ENCODE measurements around the gene AOPEP. TPM values are rescaled to one million over a fixed set of nuclear protein-coding genes. Genes with fewer than 3 reads are reported as not detected.

AOPEP gene
- total and polyA plus RNA-seq, 9 of the 15 experiments (the other 6 are each of a cell fraction or from before 2014, with no cell fraction given) = 4.5 to 19.3 (median 13.5) TPM

DNA sequence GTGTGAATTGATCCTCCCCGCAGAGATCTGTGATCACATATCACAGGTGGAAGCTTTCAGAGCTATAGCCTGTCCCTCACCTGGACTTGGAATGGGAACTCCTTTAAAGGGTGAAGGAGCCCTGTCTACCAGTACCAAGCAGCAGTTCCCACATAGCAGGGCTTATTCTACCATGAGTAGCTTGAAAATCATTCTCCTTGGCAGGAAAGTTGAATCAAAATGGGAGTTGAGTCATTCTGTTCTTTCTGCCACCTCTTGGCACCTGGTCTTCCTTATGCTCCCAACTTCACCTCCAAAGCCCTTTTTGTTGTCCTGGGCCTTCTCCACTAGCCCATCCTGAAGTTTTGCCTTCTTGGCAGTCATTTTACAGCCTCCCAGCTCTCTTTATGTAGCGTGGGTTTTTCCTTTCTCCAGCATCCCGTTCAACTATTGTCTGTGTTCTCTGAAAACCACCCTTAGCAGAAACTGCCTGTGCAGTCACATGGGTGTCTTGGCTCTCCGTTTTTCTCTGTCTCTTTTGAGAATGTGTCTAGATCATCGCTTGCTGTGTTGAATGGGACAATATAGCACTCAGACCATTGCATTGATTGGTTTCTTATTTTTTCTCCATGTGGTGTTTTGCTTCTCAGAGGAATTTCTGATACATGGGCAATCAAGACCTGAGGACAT is 222.2 kb downstream of the AOPEP start (continued):
- no peak for TF ChIP-seq CTCFL (IDR thresholded peaks at IDR 0.05; ENCODE audit: borderline replicate concordance, insufficient read depth, low read depth, low read length, poor library complexity, severe bottlenecking)
- TF ChIP-seq TEAD1 (CRISPR knock-in tag; IDR thresholded peaks at IDR 0.05) = no peak
- TF ChIP-seq NBN (IDR thresholded peaks at IDR 0.05; ENCODE audit: low read depth) = no peak
- no peak for TF ChIP-seq HSF4 (CRISPR knock-in tag; IDR thresholded peaks at IDR 0.05; ENCODE audit: borderline replicate concordance)

DNA sequence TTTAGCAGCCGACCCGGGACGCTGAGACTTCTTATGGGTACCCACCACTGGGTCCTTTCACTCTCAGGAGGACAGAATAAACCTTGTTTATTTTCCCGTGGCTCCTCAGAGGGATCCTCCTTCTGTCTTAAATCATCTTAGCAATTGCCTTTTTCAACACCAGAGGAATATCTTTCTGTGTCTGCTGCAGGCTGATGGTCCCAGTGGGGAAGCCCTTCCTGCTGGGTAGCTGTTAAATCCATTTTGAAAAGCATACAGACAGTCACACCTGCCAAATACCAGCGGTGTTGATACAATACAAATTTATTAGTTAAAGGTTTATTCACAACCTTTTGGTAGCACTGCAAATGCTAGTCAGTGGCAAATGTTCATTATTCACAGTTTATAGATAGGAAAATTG is 222.9 kb downstream of the AOPEP start:
- H3K4me2 ChIP-seq (ENCODE audit: insufficient read depth, low read length) = no peak overlapping the region
- no peaks in the 10 kb centered on the region; the same call in 1 of the 2 replicates for H4K20me1 ChIP-seq (replicated peaks; ENCODE audit: control insufficient read depth, insufficient read depth, low read length)
- ATAC-seq = no peak
- POLR2A ChIA-PET = no interaction called here
- no peaks in the 10 kb centered on the region for H3K79me2 ChIP-seq (ENCODE audit: control insufficient read depth, insufficient read depth, low read length)
- no peak overlapping the region for H3K27ac ChIP-seq (ENCODE audit: extremely low read depth, low read depth, low read length)
- CTCF ChIA-PET (ENCODE audit: low intra/inter-chr PET ratio) = no interaction called here
- no peak overlapping the region for H2AFZ ChIP-seq (ENCODE audit: low read depth, low read length)
- intact Hi-C loops (cut with micrococcal nuclease) (no loop called here), in situ Hi-C loops (cut with MboI) (no loop called here)
- no peak overlapping the region for H3K4me3 ChIP-seq
- H3K9ac ChIP-seq (ENCODE audit: insufficient read depth in 1 of 2, low read depth in 2 of 2, low read length in 2 of 2) = no peak overlapping the region
- 22% methylated on average over 5 of the region's 5 CpGs for WGBS (ENCODE audit: insufficient coverage, low coverage, missing lambda C conversion rate)
- no peaks in the 10 kb centered on the region for H3K9me3 ChIP-seq (replicated peaks; ENCODE audit: control insufficient read depth, insufficient read depth, low read depth, low read length)
- no TSS peak for BruUV-seq (replicated peaks)
- no peaks in the 10 kb centered on the region for H3K36me3 ChIP-seq (ENCODE audit: control insufficient read depth, insufficient read depth, low read length)
- no peaks in the 10 kb centered on the region for H3K9me1 ChIP-seq (ENCODE audit: control insufficient read depth, insufficient read depth, low read length)
- H3K27me3 ChIP-seq (ENCODE audit: control insufficient read depth in 2 of 2, insufficient read depth in 2 of 2, low read length in 2 of 2) = 0 out of 5 replicates have a peak, but pooled peaks cover 0 to 3% of the 10 kb centered on the region in 2 experiments
- peaks cover 0 to 9% of the 10 kb centered on the region in 2 experiments; a peak in 2 of 5 replicates for H3K4me1 ChIP-seq (replicated peaks in 1 of 2; ENCODE audit: control insufficient read depth in 2 of 2, insufficient read depth in 2 of 2, low read length in 2 of 2)
- no peak for DNase-seq (ENCODE audit: extremely low read depth in 1 of 4, low spot score in 3 of 4)
- no peak for FAIRE-seq
- TF ChIP-seq MTA2 (IDR thresholded peaks at IDR 0.05; ENCODE audit: low read depth) (no peak), CBFB (CRISPR knock-in tag; IDR thresholded peaks at IDR 0.05) (no peak), MCM3 (IDR thresholded peaks at IDR 0.05) (no peak), IRF9 (tag; IDR thresholded peaks at IDR 0.05) (no peak), POLR3A (IDR thresholded peaks at IDR 0.05; ENCODE audit: borderline replicate concordance, extremely low read depth, insufficient read depth, insufficient read length) (no peak), KDM4B (IDR thresholded peaks at IDR 0.05; ENCODE audit: borderline replicate concordance in 2 of 2, low read depth in 1 of 2) (no peak), L3MBTL2 (IDR thresholded peaks at IDR 0.05) (no peak), TGIF2 (CRISPR knock-in tag; IDR thresholded peaks at IDR 0.05) (no peak), CGGBP1 (CRISPR knock-in tag; IDR thresholded peaks at IDR 0.05) (no peak), DLX4 (CRISPR knock-in tag; IDR thresholded peaks at IDR 0.05) (no peak)
- TF ChIP-seq, protein P1, sequence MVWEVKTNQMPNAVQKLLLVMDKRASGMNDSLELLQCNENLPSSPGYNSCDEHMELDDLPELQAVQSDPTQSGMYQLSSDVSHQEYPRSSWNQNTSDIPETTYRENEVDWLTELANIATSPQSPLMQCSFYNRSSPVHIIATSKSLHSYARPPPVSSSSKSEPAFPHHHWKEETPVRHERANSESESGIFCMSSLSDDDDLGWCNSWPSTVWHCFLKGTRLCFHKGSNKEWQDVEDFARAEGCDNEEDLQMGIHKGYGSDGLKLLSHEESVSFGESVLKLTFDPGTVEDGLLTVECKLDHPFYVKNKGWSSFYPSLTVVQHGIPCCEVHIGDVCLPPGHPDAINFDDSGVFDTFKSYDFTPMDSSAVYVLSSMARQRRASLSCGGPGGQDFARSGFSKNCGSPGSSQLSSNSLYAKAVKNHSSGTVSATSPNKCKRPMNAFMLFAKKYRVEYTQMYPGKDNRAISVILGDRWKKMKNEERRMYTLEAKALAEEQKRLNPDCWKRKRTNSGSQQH (CRISPR knock-in tag; IDR thresholded peaks at IDR 0.05) = no peak

All from K562 (cell line).